CD14-positive monocyte (primary cell): ENCODE data around the gene MED4. TPM values are rescaled to one million over a fixed set of nuclear protein-coding genes. Genes with fewer than 3 reads are reported as not detected.
"Not testable (repeated sequence)": the region's sequence is repeated elsewhere in the genome, so short reads cannot be mapped to it uniquely, and the experiment has no call there.

Source experiments
- DNase-seq, 3 donors: peaks; one replicate each; pipeline ENCODE4 v3.0.0-alpha.2; 2011 to 2022
- H2AFZ ChIP-seq: 2 replicates; pipeline ENCODE4 v1.6.0; 2012; ENCODE audit warnings: mild to moderate bottlenecking, low read depth, low read length, inconsistent platforms; ENCODE audit not compliant: insufficient read depth, poor library complexity, severe bottlenecking
- H3K27ac ChIP-seq, 2 donors: 1 replicate in 1 of 2; 2 replicates in 1 of 2; pipeline ENCODE4 v1.5.1; 2012 to 2013; ENCODE audit warnings: low read length in 2 of 2, control low read depth in 1 of 2, inconsistent platforms in 1 of 2, low read depth in 1 of 2, mild to moderate bottlenecking in 1 of 2
- H3K27me3 ChIP-seq, 2 donors: one replicate each; pipeline versions ENCODE4 v1.6.0 to v1.6.1; 2011 to 2013; ENCODE audit warnings: low read length in 2 of 2; ENCODE audit not compliant: control insufficient read depth in 2 of 2, insufficient read depth in 2 of 2
- H3K36me3 ChIP-seq, 2 donors: replicated peaks in 1 of 2; 1 replicate in 1 of 2; 2 replicates in 1 of 2; pipeline versions ENCODE4 v1.5.1 to v1.6.1; 2012 to 2013; ENCODE audit warnings: low read length in 2 of 2, control low read depth in 1 of 2, inconsistent platforms in 1 of 2, mild to moderate bottlenecking in 1 of 2; ENCODE audit not compliant: insufficient read depth in 2 of 2, control insufficient read depth in 1 of 2
- H3K4me1 ChIP-seq, 2 donors: 1 replicate in 1 of 2; 2 replicates in 1 of 2; pipeline versions ENCODE4 v1.5.1 to v1.6.1; 2012 to 2013; ENCODE audit warnings: low read length in 2 of 2, control low read depth in 1 of 2, inconsistent platforms in 1 of 2, mild to moderate bottlenecking in 1 of 2, moderate library complexity in 1 of 2; ENCODE audit not compliant: insufficient read depth in 2 of 2, control insufficient read depth in 1 of 2
- H3K4me2 ChIP-seq: replicated peaks from 2 replicates; pipeline ENCODE3; 2012; ENCODE audit warnings: low read length, moderate library complexity, mild to moderate bottlenecking; ENCODE audit not compliant: poor library complexity, severe bottlenecking; ENCODE audit errors: extremely low read depth
- H3K4me3 ChIP-seq, 3 experiments: fragments of 200-600 bp in 1 of 3; sonication (generic) in 1 of 3; replicated peaks in 1 of 3; 1 replicate in 2 of 3; 2 replicates in 1 of 3; pipeline ENCODE4 v1.5.1; 2011 to 2013; ENCODE audit warnings: low read length in 3 of 3, mild to moderate bottlenecking in 3 of 3, control low read depth in 2 of 3, low read depth in 2 of 3, inconsistent platforms in 1 of 3, moderate library complexity in 1 of 3
- H3K79me2 ChIP-seq: 2 replicates; pipeline ENCODE4 v1.6.0; 2012; ENCODE audit warnings: mild to moderate bottlenecking, control low read depth, inconsistent platforms, low read length, moderate library complexity; ENCODE audit not compliant: insufficient read depth
- H3K9ac ChIP-seq: 2 replicates; pipeline ENCODE4 v1.6.0; 2017; ENCODE audit warnings: low read length, mild to moderate bottlenecking; ENCODE audit not compliant: insufficient read depth, poor library complexity, severe bottlenecking
- H3K9me3 ChIP-seq, 2 donors: replicated peaks in 1 of 2; 1 replicate in 1 of 2; 2 replicates in 1 of 2; pipeline versions ENCODE4 v1.5.1 to v1.6.1; 2012 to 2013; ENCODE audit warnings: low read length in 2 of 2, control low read depth in 1 of 2; ENCODE audit not compliant: control insufficient read depth in 1 of 2, insufficient read depth in 1 of 2
- H4K20me1 ChIP-seq: 2 replicates; pipeline ENCODE4 v1.6.0; 2012; ENCODE audit warnings: mild to moderate bottlenecking, low read length, control low read depth, moderate library complexity; ENCODE audit not compliant: insufficient read depth
- H3K27ac Mint-ChIP-seq, 7 donors: one replicate each; pipeline ENCODE4 v1.8.0; 2020; ENCODE audit warnings: mild to moderate bottlenecking in 7 of 7, mixed read lengths in 7 of 7, moderate library complexity in 6 of 7, inconsistent platforms in 2 of 7
- H3K27me3 Mint-ChIP-seq, 3 donors: one replicate each; pipeline ENCODE4 v1.8.0; 2021 to 2022; ENCODE audit warnings: low read depth in 3 of 3, mild to moderate bottlenecking in 3 of 3, mixed read lengths in 3 of 3, moderate library complexity in 3 of 3, inconsistent platforms in 1 of 3
- H3K36me3 Mint-ChIP-seq, 2 donors: one replicate each; pipeline ENCODE4 v1.8.0; 2020; ENCODE audit warnings: mixed read lengths in 2 of 2, inconsistent platforms in 1 of 2, mild to moderate bottlenecking in 1 of 2
- H3K4me1 Mint-ChIP-seq: one replicate; pipeline ENCODE4 v1.8.0; 2020; ENCODE audit warnings: mild to moderate bottlenecking, mixed read lengths
- H3K4me3 Mint-ChIP-seq, 2 donors: one replicate each; pipeline ENCODE4 v1.8.0; 2020; ENCODE audit warnings: mild to moderate bottlenecking in 2 of 2, mixed read lengths in 2 of 2, moderate library complexity in 1 of 2
- H3K9me3 Mint-ChIP-seq, 7 donors: one replicate each; pipeline ENCODE4 v1.8.0; 2020 to 2022; ENCODE audit warnings: mixed read lengths in 7 of 7, mild to moderate bottlenecking in 6 of 7, moderate library complexity in 6 of 7, inconsistent platforms in 2 of 7
- CTCF ChIP-seq: fragments of 200-600 bp; IDR thresholded peaks from one replicate; pipeline ENCODE4 v1.8.0; 2022; ENCODE audit warnings: antibody characterized with exemption, mild to moderate bottlenecking
- WGBS: methylation state at CpG from one replicate; pipeline ENCODE4 v1.1.5; 2013; ENCODE audit warnings: missing lambda C conversion rate; ENCODE audit not compliant: insufficient coverage; 5-methylcytosine and 5-hydroxymethylcytosine counted together
- intact Hi-C, 2 donors: fragments of 100-400 bp; cut with micrococcal nuclease; formaldehyde crosslinking; loops; one replicate each; pipeline versions ENCODE4 v1.15.0 to v1.15.1; 2023
- polyA plus RNA-seq, 3 donors: library from polyadenylated mRNA; depleted of rRNA in 1 of 3; unstranded in 2 of 3; stranded (reverse) in 1 of 3; fragments of 300-500 nt in 2 of 3; fragments of >200 nt in 1 of 3; fragmentation: Illumina TruSeq in 2 of 3; gene quantifications; 1 replicate in 2 of 3; 2 replicates in 1 of 3; pipeline ENCODE4 v1.2.3, GENCODE V29; 2012 to 2021

MED4 gene
- polyA plus RNA-seq, 3 donors, result 28.4 to 53.8 (median 50.8) TPM

DNA sequence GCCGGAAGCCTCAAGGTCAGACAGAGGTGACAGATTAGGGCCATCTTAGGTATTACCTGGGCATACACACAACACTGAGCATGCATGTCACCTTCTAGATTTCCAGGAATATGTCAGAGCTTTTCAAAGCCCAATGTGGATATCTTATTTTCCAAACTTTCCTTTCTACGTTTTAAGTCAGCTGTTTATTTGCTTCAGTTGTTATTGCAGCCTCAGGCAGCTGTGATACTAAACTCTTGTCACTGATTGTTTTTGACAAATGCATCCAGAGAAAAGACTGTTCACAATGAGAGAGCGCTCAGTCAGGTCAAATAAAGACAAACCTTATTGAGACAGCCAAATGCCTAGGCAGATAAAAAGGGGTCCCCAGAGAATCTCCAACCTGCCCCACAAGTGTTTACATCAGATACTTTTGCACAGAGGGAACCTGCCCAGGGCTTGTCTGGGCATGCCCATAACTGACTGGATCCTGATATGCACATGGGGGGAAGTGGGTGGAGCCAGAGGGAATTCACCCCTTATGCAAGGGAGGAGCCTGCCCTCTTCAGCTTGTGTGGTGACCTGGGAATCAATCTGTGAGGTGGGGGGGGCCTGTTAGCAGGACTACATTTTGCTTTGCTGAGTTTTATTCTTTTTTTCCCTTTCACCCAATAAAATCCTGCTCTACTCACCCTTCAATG is 28.5 kb downstream of the MED4 start:
- H3K4me3 ChIP-seq, result no peak overlapping the region
- TF ChIP-seq CTCF, result no peak
- H3K27ac ChIP-seq, result no peak overlapping the region

GRCh38 chr13:48059951-48060350 is 35.0 kb downstream of the MED4 start:
- intact Hi-C loops, H3K27ac ChIP-seq, H3K4me3 Mint-ChIP-seq, H3K9ac ChIP-seq, H2AFZ ChIP-seq, H3K9me3 Mint-ChIP-seq, H3K9me3 ChIP-seq, H3K4me3 ChIP-seq, H3K4me1 ChIP-seq, H3K27me3 Mint-ChIP-seq, H3K27me3 ChIP-seq, H3K4me2 ChIP-seq, H3K79me2 ChIP-seq, DNase-seq, H4K20me1 ChIP-seq, H3K4me1 Mint-ChIP-seq: not testable (repeated sequence)
- peaks cover 57 to 59% of the 10 kb centered on the region in 2 donors for H3K36me3 Mint-ChIP-seq
- 58% methylated on average over 5 of the region's 5 CpGs for WGBS
- peaks cover 5 to 32% of the 10 kb centered on the region in 2 donors for H3K36me3 ChIP-seq
- H3K27ac Mint-ChIP-seq, result peak overlapping the region in 1 of 7 donors; percentile 39

More for the DNA sequence above, 28.5 kb downstream of the MED4 start:
- Mint-ChIP-seq H3K4me1 (no peaks in the 10 kb centered on the region), H3K4me3 (no peak overlapping the region), H3K36me3 (peaks cover 53 to 72% of the 10 kb centered on the region in 2 donors), H3K9me3 (peaks cover 21 to 46% (median 37%) of the 10 kb centered on the region in 7 donors), H3K27ac (peak overlapping the region in 1 of 7 donors; percentile 46), H3K27me3 (no peaks in the 10 kb centered on the region)
- H2AFZ ChIP-seq, result no peak overlapping the region
- 100% methylated on average over 1 of the region's 3 CpGs for whole genome bisulfite sequencing
- no peak overlapping the region for H3K4me2 ChIP-seq
- DNase-seq, result peak in 1 of 3 donors; percentile 7
- H3K27me3 ChIP-seq, result no peaks in the 10 kb centered on the region
- no peaks in the 10 kb centered on the region for H3K4me1 ChIP-seq
- intact Hi-C loops, result no loop called here
- H3K9me3 ChIP-seq, result peaks cover 16 to 35% of the 10 kb centered on the region in 2 donors
- H3K79me2 ChIP-seq, result no peaks in the 10 kb centered on the region
- H3K36me3 ChIP-seq, result peaks cover 45 to 87% of the 10 kb centered on the region in 2 donors
- no peaks in the 10 kb centered on the region for H4K20me1 ChIP-seq
- H3K9ac ChIP-seq, result no peak overlapping the region

DNA sequence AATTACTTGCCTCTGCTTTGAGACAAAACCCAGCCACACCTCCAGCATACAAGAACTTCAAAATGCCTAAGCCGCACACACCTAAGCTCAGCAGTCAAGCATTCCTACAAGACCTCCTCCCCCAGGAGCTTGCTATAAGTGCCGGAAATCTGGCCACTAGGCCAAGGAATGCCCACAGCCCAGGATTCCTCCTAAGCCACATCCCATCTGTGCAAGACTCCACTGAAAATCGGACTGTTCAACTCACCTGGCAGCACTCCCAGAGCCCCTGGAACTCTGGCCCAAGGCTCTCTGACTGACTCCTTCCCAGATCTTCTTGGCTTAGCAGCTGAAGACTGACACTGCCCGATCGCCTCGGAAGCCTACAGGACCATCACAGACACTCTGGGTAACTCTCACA is 36.4 kb downstream of the MED4 start:
- H3K27ac ChIP-seq, H3K9ac ChIP-seq, H3K4me2 ChIP-seq, H3K9me3 Mint-ChIP-seq, intact Hi-C loops, H3K4me1 ChIP-seq, H2AFZ ChIP-seq, H3K9me3 ChIP-seq, H3K27me3 ChIP-seq, H3K27me3 Mint-ChIP-seq, H3K4me3 ChIP-seq, H4K20me1 ChIP-seq, H3K79me2 ChIP-seq, H3K4me3 Mint-ChIP-seq, DNase-seq, H3K4me1 Mint-ChIP-seq: not testable (repeated sequence)
- H3K36me3 ChIP-seq, result peaks cover 5 to 36% of the 10 kb centered on the region in 2 donors
- peaks cover 47 to 58% of the 10 kb centered on the region in 2 donors for H3K36me3 Mint-ChIP-seq
- 97% methylated on average over 3 of the region's 6 CpGs for WGBS
- H3K27ac Mint-ChIP-seq, result peak overlapping the region in 1 of 7 donors; percentile 18
